GM18508 (cell line): ENCODE results near the gene RXFP3.

ENCODE experiments used
- ATAC-seq: cut with Tn5 transposase; IDR thresholded peaks from one replicate; pipeline ENCODE4 v1.9.1; 2021; ENCODE audit warnings: moderate number of reproducible peaks; ENCODE audit not compliant: insufficient read depth, unreplicated experiment

The RXFP3 gene

DNA sequence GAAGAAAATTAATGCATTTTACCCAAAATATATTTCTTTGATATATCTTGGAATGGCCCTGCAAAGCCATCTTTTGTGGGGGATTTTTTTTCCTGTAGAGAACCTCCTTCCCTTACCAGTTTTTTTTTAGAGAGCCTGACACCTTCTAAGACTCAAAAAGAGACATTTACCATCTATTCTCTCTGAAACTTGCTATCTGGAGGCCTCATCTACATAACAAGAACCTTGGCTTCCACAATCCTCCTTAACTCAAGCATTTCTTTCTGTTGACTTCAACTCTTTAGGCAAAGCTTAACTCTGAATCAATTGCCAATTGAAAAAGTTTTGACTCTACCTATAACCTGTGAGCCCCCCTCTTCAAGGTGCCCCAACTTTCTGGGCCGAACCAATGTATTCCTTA lies 42.1 kb downstream of the RXFP3 start:
- ATAC-seq = no peak

DNA sequence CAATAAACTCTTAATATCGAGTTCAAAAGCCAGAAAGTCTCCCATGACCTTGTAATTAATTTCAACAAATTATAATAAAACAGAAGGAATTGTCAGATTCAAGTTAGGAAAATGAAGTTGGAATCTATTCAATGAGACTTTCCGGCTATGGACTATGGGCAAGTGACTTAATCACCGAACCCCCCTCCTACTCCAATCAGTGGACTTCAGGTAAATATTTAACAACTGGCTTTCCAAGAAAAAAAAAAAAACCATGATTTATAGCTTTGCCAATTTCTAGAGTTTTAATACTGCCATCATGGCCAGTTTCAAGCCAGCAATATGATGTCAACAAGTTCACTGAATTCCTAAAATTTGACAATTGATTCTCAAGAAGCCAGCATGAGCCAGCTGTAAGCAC lies 43.8 kb downstream of the RXFP3 start:
- ATAC-seq = no peak

GRCh38 chr5:33981408-33982162 lies 45.4 kb downstream of the RXFP3 start:
- ATAC-seq = no peak

GRCh38 chr5:33984178-33984577 lies 48.0 kb downstream of the RXFP3 start:
- no peak for ATAC-seq

DNA sequence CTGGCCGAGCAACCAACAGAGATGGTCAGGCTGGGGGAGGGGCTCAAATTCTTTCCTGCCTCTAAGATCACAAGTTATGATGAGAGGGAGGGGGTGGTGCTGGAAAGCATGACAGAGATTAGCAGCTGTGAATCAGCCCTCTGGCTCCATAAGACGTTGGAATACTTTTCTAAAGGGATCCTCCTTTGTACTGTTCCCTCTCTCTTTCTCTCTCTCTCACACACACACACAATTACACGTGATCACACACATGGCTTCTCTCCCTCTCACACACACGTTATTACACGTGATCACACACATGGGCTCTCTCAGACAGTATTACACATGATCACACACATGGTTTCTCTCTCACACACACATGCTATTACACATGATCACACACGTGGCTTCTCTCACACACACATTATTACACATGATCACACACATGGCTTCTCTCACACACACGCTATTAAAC lies 48.5 kb downstream of the RXFP3 start, which contains the start of gene SLC45A2:
SLC45A2 (minus strand) TSS at position 23 of the 454 bp plus-strand sequence. CDS start 110 bp downstream, outside the sequence.
- ATAC-seq = no peak

DNA sequence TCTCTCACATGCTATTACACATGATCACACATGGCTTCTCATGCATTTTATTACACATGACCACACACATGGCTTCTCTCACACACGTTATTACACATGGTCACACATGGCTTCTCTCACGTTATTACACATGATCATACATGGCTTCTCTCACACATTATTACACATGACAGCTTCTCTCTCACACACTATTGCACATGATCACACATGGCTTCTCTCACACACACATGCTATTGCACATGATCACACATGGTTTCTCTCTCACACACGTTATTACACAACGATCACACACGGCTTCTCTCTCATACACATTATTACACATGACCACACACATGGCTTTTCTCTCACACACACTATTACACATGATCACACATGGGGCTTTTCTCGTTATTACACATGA lies 49.3 kb downstream of the RXFP3 start:
- ATAC-seq = no peak
